NOMO-1 treated with DMSO at 0.1 percent for 48 hours (cell line): ENCODE measurements around the gene RPS23.
"Not testable (repeated sequence)": the region's sequence is repeated elsewhere in the genome, so short reads cannot be mapped to it uniquely, and the experiment has no call there.

Experiments
- DNase-seq: peaks from one replicate; lab custom pipeline; 2025; ENCODE audit not compliant: unreplicated experiment; lab: John Stamatoyannopoulos, UW

RPS23 gene

DNA sequence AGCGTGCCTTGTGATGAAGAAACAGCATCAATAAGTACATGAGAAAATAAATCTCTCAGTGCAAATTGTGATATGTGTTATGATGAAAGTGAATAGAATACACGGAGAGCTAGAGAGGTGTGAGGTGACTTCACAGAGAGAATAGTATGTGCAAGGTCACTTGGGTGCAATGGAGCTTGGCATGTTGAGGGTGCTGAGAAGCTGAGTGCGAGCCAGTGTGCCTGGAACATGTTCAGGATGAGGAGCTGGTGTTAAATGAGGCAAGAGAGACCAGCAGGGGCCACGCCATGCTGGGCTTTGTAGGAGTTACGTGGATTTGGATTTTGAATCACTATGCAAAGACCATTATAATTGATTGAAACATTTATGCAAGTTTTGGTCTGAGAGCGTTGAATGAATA is 12.8 kb upstream of the RPS23 start:
- no peak for DNase-seq

DNA sequence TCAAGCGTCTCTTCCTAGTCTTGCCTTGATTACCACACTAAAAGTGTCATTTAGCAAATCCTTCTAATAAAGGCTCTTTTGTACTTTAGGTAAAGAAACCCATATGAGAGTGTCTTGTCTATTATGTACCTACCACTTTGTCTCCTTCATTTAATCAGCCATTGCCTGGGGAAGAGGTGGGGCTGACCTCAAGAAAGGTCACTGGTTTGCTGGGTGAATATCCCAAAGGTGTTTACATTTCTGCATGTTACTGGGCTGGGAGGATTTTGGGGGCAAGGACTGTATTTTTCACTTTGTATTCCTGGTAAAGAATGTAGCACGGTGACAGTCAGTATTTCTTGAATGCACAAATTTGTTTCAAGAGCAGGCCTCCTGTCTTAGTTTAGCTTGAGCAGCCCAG is 11.9 kb upstream of the RPS23 start:
- no peak for DNase-seq

DNA sequence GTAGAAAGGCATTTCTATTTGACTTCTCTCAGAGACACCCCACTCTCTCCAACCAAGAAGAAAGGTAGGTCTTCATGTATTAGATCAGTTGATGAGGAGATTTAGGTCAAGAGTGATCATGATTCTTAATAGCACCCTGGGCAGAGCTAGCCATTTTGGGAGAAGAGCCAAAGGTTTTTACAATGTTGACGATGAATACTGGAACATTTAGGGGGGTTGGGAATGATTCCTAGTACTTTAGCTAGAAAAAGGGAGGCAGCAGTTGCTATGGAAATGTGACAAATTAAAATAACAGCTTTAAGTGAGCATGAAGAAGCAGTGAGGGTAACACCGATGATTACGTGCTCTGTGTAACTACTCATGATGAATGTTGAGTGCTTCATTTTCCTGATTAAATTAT is 9.5 kb upstream of the RPS23 start:
- DNase-seq = no peak

DNA sequence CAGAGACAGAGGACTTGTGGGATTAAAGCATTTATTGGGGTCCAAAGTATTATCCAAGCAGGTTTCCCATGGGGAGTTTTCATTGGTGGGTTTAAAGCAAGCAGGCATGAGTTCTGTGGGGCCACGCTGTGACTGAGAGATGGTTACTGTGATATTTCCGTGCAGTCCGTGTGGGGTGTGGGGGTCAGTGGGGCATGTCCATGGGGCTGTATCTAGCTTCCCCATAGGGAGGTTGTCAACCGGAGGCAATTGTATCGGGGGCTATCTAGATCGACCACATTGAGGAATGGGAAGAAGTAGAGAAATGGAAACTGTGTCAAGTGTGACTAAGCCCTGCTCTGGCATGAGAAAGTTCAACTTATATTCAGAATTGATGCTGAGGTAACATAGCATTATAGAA is 7.1 kb upstream of the RPS23 start:
- no peak for DNase-seq

DNA sequence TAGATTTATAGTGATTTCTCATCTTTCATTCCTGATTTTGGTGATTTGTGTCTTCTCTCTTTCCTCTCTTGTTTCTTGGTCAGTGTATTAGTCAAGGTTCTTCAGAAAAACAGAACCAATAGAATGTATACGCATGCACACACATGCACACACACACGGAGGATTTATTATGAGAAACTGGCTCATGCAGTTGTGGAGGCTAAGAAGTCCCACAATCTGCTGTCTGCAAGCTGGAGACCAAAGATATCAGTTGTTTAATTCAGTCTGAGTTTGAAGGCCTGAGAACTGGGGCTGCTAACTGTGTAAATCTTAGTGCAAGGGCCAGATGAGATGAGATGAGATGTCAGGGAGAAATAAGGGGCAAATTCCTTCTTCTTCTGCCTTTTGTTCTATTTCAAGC is 5.7 kb upstream of the RPS23 start:
- no peak for DNase-seq

DNA sequence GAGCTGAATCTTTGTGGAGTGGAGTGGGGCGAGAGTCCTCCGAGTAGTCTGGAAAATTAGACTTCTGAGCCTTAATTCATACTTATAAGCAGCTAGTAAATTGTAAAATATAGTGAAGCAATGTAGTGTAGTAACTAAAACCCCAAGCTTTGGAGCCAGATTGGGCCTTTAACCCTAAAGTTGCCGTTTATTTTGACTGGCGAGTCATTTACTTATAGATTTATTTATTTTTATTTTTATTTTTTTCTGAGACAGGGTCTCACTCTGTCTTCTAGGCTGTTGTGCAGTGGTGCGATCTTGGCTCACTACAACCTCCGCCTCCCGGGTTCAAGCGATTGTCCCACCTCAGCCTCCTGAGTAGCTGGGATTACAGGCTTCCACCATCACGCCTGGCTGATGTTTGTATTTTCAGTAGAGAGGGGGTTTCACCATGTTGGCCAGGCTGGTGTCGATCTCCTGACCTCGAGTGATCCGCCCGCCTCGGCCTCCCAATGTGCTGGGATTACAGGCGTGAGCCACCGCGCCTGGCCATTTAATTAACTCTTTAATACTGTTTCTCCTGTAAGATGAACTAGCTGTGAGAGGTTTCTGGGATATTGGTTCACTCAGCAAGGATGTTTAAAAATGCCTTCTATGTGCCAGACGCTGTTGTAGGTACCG is 687 bp upstream of the RPS23 start:
- DNase-seq = no peak

DNA sequence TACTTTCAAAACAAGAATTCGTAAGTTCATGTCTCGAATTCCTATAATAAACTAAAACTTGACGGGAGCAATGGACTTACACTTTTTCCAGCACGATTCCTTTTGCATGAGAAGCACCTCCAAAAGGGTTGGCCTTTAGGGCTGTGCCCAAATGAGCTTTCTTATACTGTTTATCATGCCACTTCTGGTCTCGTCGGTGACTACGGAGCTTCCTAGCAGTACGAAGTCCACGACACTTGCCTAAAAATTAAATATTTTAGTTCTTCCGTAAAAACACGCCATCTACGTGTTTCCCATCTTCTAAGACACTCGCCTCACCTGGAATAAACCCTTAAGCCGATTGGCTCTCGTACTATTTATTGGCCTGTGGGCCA is 554 bp downstream of the RPS23 start:
- DNase-seq = no peak

DNA sequence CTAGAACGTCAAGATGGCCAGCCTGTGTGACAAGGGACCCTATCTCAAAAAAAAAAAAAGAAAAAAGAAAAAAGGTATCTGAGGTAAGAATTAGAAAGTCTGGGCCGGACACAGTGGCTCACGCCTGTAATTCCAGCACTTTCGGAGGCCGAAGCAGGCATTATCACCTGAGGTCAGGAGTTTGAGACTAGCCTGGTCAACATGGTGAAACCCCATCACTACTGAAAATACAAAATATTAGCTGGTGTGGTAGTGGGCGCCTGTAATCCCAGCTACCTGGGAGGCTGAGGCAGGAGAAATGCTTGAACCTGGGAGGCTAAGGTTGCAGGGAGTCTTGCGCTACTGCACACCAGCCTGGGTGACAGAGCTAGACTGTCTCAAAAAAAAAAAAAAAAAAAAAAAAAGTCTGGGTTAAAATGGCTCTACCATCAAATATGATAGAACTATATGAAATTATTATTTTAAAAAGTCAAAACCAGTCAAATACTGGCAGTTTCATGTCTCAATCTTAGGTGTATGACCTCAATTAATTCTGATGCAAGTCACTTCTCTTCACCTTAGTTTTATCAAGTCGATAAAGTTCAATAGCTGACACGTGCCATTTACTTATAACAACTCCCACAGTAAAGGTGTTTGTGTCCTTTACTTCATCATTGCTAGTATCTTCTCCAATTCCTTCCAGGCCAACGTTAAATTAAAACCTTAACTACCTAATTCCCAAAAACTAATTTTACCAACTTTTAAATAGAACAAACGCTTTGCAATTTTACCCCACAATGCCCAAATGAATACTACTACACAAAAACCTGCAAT is 1.1 kb downstream of the RPS23 start:
- DNase-seq = no peak

DNA sequence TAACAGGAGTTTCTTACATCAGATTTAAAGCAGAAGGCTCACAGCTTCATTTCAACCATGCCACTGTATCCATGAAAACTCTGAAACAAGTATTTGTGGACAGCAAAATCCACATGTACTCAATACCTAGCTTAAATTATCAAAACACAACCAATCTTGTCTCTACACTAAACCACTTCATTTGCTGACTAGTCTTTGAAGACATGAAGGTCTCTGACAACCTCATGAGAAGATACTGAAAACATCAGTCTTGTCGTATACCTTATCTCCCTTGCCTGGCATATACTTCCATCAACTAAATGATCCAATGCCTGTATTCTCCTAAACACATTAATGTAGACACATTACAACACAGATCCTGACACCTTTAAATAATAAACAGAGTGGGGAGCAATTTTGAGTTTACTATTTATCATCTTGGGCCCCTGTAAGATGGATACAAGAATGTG is 2.9 kb downstream of the RPS23 start:
- DNase-seq = no peak

DNA sequence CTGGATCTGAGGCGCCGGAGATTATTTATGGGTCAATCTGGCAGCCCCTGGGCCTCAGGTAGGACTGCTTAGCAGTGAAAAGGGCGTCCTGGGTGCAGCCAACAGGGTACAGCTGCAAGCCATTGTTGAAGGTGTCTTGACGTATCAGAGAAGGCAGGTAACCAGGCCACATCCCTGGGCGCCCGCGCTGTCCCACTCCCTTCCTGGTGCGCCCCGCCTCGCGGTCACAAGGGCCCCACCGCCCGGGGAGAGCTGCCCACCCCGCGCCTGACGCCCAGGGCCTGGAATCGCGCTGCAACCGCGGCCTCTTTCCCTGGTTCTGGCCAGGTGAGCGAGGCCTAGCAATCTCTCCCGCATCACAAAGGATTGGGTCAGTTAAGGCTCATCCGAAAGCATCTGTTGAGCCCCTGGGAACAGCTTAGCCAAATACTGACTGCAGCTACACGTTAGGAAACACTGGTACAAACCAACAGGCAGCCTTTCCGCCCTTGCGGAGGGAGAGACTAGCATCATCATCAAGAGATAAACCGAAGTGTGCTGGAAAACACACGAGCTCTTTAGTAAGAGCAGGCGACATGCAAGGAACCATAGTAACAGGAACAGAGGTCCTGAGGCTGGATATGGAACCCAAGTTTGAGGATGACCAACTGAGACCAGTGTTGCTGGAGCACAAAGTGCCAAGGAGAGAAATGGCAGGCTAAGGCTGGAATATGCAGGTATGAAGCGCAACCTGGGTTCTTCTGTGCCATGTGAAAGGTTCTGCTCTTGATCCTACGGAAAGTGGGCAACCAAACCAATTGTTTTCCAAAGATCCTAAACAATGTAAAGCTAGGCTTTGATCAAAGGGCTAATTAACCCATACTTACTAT is 3.6 kb downstream of the RPS23 start:
- DNase-seq = no peak

DNA sequence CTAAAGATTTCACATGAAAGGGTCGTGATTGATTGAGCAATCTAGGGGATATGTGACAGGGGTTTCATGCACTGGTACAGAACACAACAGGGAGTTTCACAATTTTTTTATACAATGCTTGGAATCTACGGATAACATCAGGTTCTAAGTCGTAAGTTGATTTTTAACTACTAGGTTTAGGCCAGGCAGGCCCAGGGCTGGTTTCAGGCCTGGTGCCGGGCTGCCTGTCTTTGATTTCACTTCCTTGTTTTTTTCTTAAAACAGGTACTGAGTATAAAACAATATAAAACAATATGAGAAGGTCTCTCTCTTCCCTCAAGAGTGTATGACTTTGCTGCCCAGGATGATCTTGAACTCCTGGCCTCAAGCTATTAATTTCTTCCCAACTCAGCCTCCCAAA is 4.7 kb downstream of the RPS23 start:
- DNase-seq = not testable (repeated sequence)

DNA sequence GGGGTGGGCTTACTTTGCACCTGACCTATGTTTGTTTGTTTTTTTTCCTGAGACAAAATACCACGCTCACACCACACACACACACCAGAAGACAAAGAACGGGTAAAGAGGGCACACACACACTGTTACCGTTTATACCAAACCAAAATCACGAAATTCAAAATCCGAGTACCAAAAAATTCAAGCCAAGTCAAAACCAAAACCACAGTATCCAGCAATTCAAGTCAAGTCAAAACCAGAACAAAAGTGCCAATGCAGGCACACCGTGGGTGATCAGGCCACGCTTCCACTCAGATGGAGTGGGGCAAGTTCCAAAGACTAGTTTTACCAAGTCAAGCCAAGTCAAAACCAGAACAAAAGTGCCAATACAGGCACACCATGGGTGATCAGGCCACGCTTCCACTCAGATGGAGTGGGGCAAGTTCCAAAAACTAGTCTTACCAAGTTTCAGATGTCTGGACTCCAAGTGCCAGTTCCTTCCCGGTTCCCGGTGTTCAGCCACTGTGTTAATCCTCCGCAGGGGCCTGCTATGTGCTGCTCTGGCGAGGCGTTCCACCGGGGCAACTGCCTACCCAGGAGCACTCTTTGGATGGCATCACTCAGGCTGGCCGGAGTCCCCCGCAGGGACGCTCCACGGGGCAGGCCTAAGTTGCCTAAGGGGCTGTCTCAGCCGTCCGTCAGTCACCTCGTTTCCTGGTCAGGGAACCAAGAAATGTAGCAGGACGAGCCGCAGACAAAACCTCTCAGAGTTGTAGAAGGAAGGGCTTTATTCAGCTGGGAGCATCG is 5.4 kb downstream of the RPS23 start:
- DNase-seq = not testable (repeated sequence)

DNA sequence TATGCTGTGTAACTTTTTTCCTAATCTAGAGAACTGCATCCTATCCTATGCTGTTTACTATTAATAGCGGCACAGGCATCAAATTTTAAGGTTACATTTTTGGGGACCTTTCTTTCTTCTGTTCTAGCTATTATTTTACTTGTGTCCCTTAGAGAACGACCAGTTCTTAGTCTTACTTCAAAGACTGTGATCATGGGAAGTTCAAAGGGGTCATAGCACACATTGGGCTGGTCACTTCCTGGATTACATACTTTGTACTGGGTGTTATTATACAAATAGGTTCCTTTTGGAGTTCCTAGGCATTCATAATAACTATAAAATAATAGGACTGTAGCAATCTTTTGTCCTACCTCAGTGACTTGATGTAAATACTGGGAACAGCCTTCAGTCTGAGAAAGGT is 8.8 kb downstream of the RPS23 start:
- DNase-seq = not testable (repeated sequence)

DNA sequence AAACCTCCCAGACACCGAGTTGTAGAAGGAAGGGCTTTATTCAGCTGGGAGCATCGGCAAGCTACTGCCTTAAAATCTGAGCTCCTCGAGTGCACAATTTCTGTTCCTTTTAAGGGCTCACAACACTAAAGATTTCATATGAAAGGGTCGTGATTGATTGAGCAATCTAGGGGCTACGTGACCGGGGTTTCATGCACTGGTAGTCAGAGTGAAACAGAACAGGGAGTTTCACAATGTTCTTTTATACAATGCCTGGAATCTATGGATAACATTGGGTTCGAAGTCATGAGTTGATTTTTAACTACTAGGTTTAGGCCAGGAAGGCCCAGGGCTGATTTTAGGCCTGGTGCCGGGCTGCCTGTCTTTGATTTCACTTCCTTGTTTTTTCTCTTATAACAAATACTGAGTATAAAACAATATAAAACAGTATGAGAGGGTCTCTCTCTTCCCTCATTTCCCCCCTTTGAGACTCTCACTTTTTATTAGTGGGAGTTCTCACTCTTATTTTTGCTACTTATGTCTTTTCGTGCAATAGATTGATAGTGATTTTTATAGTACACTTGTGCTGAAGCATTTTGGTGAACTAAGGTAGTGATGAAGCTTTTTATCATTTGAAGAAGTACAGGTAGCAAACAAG is 10.7 kb downstream of the RPS23 start:
- DNase-seq = not testable (repeated sequence)

DNA sequence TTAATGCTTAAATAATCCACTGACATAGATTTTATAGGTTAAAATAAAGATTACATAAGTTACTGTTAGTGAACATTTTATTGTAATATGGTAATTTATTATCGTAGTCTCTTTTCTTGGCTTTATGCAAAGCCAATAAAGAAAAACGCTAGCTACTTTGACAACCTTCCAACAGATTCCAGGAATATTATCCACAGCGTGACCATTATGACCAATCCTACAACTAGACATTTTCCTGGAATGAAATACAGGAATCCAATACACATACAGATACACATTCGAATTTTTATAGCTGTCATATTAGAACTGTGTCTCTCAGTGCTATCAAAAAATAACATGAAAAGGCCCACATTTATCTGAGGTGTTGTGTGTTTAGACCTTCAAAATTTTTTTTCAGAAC is 13.1 kb downstream of the RPS23 start:
- DNase-seq = no peak

DNA sequence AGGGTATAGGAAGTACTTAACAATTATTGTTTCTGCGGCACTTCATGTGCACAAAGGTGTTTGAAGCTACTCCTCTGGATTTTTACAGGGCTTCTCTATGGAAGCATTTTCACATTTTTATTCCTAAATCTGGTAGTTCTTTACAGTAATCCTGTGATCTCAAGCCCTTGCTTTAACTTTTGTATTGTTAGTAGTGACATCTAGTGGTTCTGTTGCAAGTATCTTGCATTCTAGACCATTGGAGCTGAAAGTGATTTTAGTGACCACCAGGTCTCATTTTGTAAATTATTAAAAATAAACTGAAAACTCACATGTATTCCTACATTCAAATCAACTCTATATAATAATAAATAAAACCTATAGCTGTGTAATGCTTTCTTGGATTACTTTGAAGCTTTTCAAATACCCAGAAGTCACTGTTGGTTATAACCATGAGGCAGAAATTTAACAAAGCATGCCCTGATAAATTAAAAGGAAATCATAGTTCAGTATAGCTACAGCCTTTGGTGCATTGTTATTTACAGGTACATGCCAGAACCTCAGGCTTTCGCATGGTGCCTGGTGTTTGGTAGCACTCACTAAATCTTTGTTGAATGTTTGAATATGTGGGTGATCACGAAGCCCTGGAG is 18.9 kb downstream of the RPS23 start:
- peak; percentile 33 for DNase-seq

DNA sequence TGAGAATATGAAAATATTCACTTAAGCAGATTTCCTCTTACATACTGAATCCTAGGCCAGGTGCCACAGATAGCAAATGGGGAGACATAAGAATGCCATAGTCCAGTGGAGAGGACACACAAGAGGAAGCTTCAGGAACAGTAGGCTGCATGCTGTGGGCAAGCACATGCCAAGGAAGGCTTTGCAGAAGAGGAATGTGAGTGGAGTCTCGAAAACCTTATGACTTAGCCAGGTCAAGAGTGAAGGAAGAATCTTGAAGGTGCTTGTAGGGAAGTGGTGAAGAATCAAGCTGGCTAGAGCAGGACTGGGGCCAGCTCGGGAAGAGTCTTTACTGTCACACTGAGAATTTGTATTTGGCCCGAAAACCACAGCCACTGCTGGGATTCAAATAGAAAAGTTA is 20.4 kb downstream of the RPS23 start:
- DNase-seq = no peak

DNA sequence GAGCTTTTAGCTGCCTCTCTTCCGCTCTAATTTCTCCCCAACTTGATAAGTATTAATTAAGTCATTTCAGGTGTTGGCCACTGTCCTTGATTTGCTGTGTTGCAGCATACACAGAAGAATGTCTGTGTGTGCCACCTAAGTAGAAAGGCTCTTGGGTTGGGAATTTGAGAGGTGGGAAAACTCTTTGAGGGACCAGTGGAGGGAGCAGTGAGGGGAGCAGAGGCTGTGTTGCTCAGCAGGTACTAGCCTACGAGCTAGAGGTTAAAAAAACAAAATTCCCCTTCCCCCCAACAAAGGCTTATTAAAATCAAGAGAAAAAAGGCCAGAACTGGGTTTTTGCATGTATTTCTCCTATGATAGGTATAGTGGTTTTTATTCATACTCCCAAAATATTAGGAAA is 20.9 kb downstream of the RPS23 start:
- no peak for DNase-seq

DNA sequence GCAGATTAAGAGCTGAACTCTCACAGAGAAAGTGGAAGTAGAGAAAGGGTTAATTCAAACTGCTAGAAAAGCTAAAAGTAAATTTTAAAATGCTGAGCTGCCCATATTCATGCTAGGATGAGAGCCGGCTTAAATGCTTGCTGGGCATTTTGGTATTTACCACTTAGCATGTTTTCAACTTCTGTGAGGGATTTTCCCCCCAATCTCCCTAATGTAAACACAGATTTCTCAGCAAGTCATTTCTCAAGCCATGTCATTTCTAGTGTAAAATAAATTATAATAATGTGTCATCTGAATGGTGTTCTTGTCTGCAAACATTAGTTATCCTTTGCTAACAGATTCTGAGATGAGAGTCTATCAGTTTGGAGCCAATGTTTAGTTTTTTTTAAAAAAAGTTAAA is 22.3 kb downstream of the RPS23 start:
- DNase-seq = no peak

DNA sequence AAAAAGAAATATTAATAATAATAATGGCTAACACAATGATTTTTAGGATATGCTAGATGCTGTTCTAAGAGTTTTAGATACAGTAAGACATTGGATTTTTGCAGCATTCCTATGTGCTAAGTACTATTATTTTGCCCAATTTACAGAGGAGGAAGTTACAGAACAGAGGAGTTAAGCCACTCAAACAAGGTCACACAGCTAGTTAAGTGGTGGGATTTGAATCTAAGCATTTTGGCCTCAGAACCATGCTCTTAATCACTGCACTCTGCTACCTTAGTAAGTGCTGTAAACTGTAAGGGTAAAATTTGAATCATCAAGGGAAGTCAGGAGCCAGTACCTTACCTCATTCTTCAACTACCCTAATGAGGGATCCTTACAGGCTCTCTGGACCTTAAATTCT is 25.4 kb downstream of the RPS23 start:
- no peak for DNase-seq
